Parathyroid adenoma (tissue), 2 donors: ENCODE data around the gene XIST.

Source experiments
- H2AFZ ChIP-seq: fragments of 300-600 bp; sonication (generic); one replicate; pipeline ENCODE4 v1.7.0; 2017; ENCODE audit warnings: antibody characterized with exemption, mild to moderate bottlenecking
- H3K27ac ChIP-seq: fragments of 300-600 bp; sonication (generic); one replicate; pipeline ENCODE4 v1.7.0; 2017
- H3K27me3 ChIP-seq: fragments of 300-600 bp; sonication (generic); one replicate; pipeline ENCODE4 v1.7.0; 2017; ENCODE audit warnings: low read length; ENCODE audit not compliant: control insufficient read depth, insufficient read depth
- H3K36me3 ChIP-seq: fragments of 300-600 bp; sonication (generic); one replicate; pipeline ENCODE4 v1.7.0; 2017; ENCODE audit warnings: low read length; ENCODE audit not compliant: control insufficient read depth, insufficient read depth
- H3K4me1 ChIP-seq: fragments of 300-600 bp; sonication (generic); one replicate; pipeline ENCODE4 v1.7.0; 2017; ENCODE audit warnings: control low read depth
- H3K4me2 ChIP-seq: fragments of 300-600 bp; sonication (generic); one replicate; pipeline ENCODE4 v1.7.0; 2017; ENCODE audit warnings: low read length
- H3K4me3 ChIP-seq: fragments of 300-600 bp; sonication (generic); one replicate; pipeline ENCODE4 v1.7.0; 2017; ENCODE audit warnings: low read depth, low read length
- H3K79me2 ChIP-seq: fragments of 300-600 bp; sonication (generic); one replicate; pipeline ENCODE4 v1.7.0; 2017; ENCODE audit warnings: control low read depth
- H3K9ac ChIP-seq: fragments of 300-600 bp; sonication (generic); one replicate; pipeline ENCODE4 v1.7.0; 2017; ENCODE audit warnings: mild to moderate bottlenecking
- H3K9me3 ChIP-seq: fragments of 300-600 bp; sonication (generic); one replicate; pipeline ENCODE4 v1.7.0; 2017; ENCODE audit warnings: low read length; ENCODE audit not compliant: control insufficient read depth
- CTCF ChIP-seq: fragments of 300-600 bp; sonication (generic); IDR thresholded peaks from one replicate; pipeline ENCODE4 v1.7.0; 2017; ENCODE audit warnings: antibody characterized with exemption, mild to moderate bottlenecking
- donor health status: primary hyperparathyroidism.

Gene XIST

GRCh38 chrX:73855546-73855945 is 3.0 kb upstream of the XIST start:
- Histone ChIP-seq H3K4me2 (no peak overlapping the region), H3K9ac (no peak overlapping the region), H2AFZ (no peak overlapping the region), H3K36me3 (no peaks in the 10 kb centered on the region), H3K27ac (no peak overlapping the region), H3K79me2 (no peaks in the 10 kb centered on the region), H3K4me3 (no peak overlapping the region), H3K9me3 (no peaks in the 10 kb centered on the region), H3K4me1 (no peaks in the 10 kb centered on the region), H3K27me3 (no peaks in the 10 kb centered on the region)
- peak; percentile 62 for TF ChIP-seq CTCF

- H3K36me3 ChIP-seq: no peaks in the 10 kb centered on the region
- no peak overlapping the region for H3K4me2 ChIP-seq
- no peak overlapping the region for H3K9ac ChIP-seq
- H2AFZ ChIP-seq: no peak overlapping the region
- H3K27me3 ChIP-seq: no peaks in the 10 kb centered on the region
- no peaks in the 10 kb centered on the region for H3K4me1 ChIP-seq
- no peak overlapping the region for H3K27ac ChIP-seq
- TF ChIP-seq CTCF: no peak
- H3K79me2 ChIP-seq: no peaks in the 10 kb centered on the region
- no peaks in the 10 kb centered on the region for H3K9me3 ChIP-seq
- H3K4me3 ChIP-seq: no peak overlapping the region
Measured at GRCh38 chrX:73852022-73852421, 492 bp downstream of the XIST start.

- Histone ChIP-seq H3K4me3 (no peak overlapping the region), H3K79me2 (no peaks in the 10 kb centered on the region), H3K9me3 (no peaks in the 10 kb centered on the region), H3K27me3 (no peaks in the 10 kb centered on the region), H3K4me2 (no peak overlapping the region), H3K36me3 (no peaks in the 10 kb centered on the region), H3K4me1 (no peaks in the 10 kb centered on the region), H2AFZ (no peak overlapping the region), H3K9ac (no peak overlapping the region), H3K27ac (no peak overlapping the region)
- TF ChIP-seq CTCF: no peak
Measured at GRCh38 chrX:73851014-73852009, 1.2 kb downstream of the XIST start.

GRCh38 chrX:73850124-73851013 is 2.1 kb downstream of the XIST start:
- no peaks in the 10 kb centered on the region for H3K36me3 ChIP-seq
- TF ChIP-seq CTCF: no peak
- H3K4me1 ChIP-seq: no peaks in the 10 kb centered on the region
- H3K27me3 ChIP-seq: no peaks in the 10 kb centered on the region
- no peaks in the 10 kb centered on the region for H3K79me2 ChIP-seq
- no peaks in the 10 kb centered on the region for H3K9me3 ChIP-seq
- no peak overlapping the region for H3K4me3 ChIP-seq
- H3K4me2 ChIP-seq: no peak overlapping the region
- H3K9ac ChIP-seq: no peak overlapping the region
- no peak overlapping the region for H3K27ac ChIP-seq
- H2AFZ ChIP-seq: no peak overlapping the region
